Measurements from ENCODE around the gene CHCHD6. TPM values are rescaled to one million over a fixed set of nuclear protein-coding genes. Genes with fewer than 3 reads are reported as not detected.

Gene CHCHD6
- total RNA-seq, 2 experiments from 2014 or later: 15.0 to 16.2 TPM

GRCh38 chr3:126946405-126946804, 242.4 kb downstream of the CHCHD6 start:
- Mint-ChIP-seq H3K4me1 (peaks cover 5% of the 10 kb centered on the region), H3K4me3 (no peak overlapping the region), H3K36me3 (no peaks in the 10 kb centered on the region), H3K27ac (no peak overlapping the region), H3K9me3 (no peaks in the 10 kb centered on the region), H3K27me3 (no peaks in the 10 kb centered on the region)
- no peak for DNase-seq

- no peaks in the 10 kb centered on the region for H3K9me3 Mint-ChIP-seq
- H3K4me3 Mint-ChIP-seq: no peak overlapping the region
- no peak overlapping the region for H3K27ac Mint-ChIP-seq
- H3K36me3 Mint-ChIP-seq: no peaks in the 10 kb centered on the region
- H3K27me3 Mint-ChIP-seq: no peaks in the 10 kb centered on the region
- peaks cover 5% of the 10 kb centered on the region for H3K4me1 Mint-ChIP-seq
- DNase-seq: no peak
Measured at GRCh38 chr3:126947429-126947828, 243.4 kb downstream of the CHCHD6 start.

- no peak overlapping the region for H3K4me3 Mint-ChIP-seq
Measured at GRCh38 chr3:126948980-126949535, 245.0 kb downstream of the CHCHD6 start.

GRCh38 chr3:126951561-126951960, 247.5 kb downstream of the CHCHD6 start:
- Mint-ChIP-seq H3K4me1 (peaks cover 6% of the 10 kb centered on the region), H3K27me3 (no peaks in the 10 kb centered on the region), H3K9me3 (no peaks in the 10 kb centered on the region), H3K4me3 (no peak overlapping the region), H3K36me3 (no peaks in the 10 kb centered on the region), H3K27ac (no peak overlapping the region)
- DNase-seq: no peak

More at GRCh38 chr3:126948980-126949535, 245.0 kb downstream of the CHCHD6 start:
- no peaks in the 10 kb centered on the region for H3K36me3 Mint-ChIP-seq
- H3K4me1 Mint-ChIP-seq: peaks cover 5% of the 10 kb centered on the region
- no peak for DNase-seq
- H3K27ac Mint-ChIP-seq: no peak overlapping the region
- no peaks in the 10 kb centered on the region for H3K27me3 Mint-ChIP-seq
- H3K9me3 Mint-ChIP-seq: no peaks in the 10 kb centered on the region

GRCh38 chr3:126952261-126952982, 248.4 kb downstream of the CHCHD6 start:
- H3K4me1 Mint-ChIP-seq: peaks cover 3% of the 10 kb centered on the region
- no peak overlapping the region for H3K27ac Mint-ChIP-seq
- no peaks in the 10 kb centered on the region for H3K27me3 Mint-ChIP-seq
- no peaks in the 10 kb centered on the region for H3K36me3 Mint-ChIP-seq
- H3K4me3 Mint-ChIP-seq: no peak overlapping the region
- no peaks in the 10 kb centered on the region for H3K9me3 Mint-ChIP-seq
- DNase-seq: no peak

- DNase-seq: no peak
- no peaks in the 10 kb centered on the region for H3K9me3 Mint-ChIP-seq
- H3K27ac Mint-ChIP-seq: no peak overlapping the region
- peaks cover 1% of the 10 kb centered on the region for H3K4me1 Mint-ChIP-seq
- H3K27me3 Mint-ChIP-seq: no peaks in the 10 kb centered on the region
- H3K36me3 Mint-ChIP-seq: no peaks in the 10 kb centered on the region
- no peak overlapping the region for H3K4me3 Mint-ChIP-seq
Measured at GRCh38 chr3:126952983-126953660, 249.1 kb downstream of the CHCHD6 start.

- DNase-seq: no peak
- H3K27me3 Mint-ChIP-seq: no peaks in the 10 kb centered on the region
- H3K4me1 Mint-ChIP-seq: peaks cover 1% of the 10 kb centered on the region
- no peak overlapping the region for H3K4me3 Mint-ChIP-seq
- H3K9me3 Mint-ChIP-seq: no peaks in the 10 kb centered on the region
- H3K36me3 Mint-ChIP-seq: no peaks in the 10 kb centered on the region
- H3K27ac Mint-ChIP-seq: no peak overlapping the region
Measured at GRCh38 chr3:126954141-126954842, 250.3 kb downstream of the CHCHD6 start.

GRCh38 chr3:126955004-126955790, 251.2 kb downstream of the CHCHD6 start:
- H3K27ac Mint-ChIP-seq: no peak overlapping the region
- peaks cover 1% of the 10 kb centered on the region for H3K4me1 Mint-ChIP-seq
- no peak for DNase-seq
- H3K4me3 Mint-ChIP-seq: no peak overlapping the region
- no peaks in the 10 kb centered on the region for H3K27me3 Mint-ChIP-seq
- H3K9me3 Mint-ChIP-seq: no peaks in the 10 kb centered on the region
- no peaks in the 10 kb centered on the region for H3K36me3 Mint-ChIP-seq

GRCh38 chr3:126956361-126956760, 252.3 kb downstream of the CHCHD6 start:
- Mint-ChIP-seq H3K27me3 (no peaks in the 10 kb centered on the region), H3K4me1 (peaks cover 1% of the 10 kb centered on the region), H3K4me3 (no peak overlapping the region), H3K9me3 (no peaks in the 10 kb centered on the region), H3K27ac (no peak overlapping the region), H3K36me3 (no peaks in the 10 kb centered on the region)
- no peak for DNase-seq

- Mint-ChIP-seq H3K36me3 (no peaks in the 10 kb centered on the region), H3K4me3 (no peak overlapping the region), H3K27me3 (no peaks in the 10 kb centered on the region), H3K4me1 (peaks cover 1% of the 10 kb centered on the region), H3K9me3 (no peaks in the 10 kb centered on the region), H3K27ac (no peak overlapping the region)
- DNase-seq: no peak
Measured at GRCh38 chr3:126956866-126957650, 253.0 kb downstream of the CHCHD6 start.

GRCh38 chr3:126957776-126958637, 254.0 kb downstream of the CHCHD6 start:
- Mint-ChIP-seq H3K27me3 (no peaks in the 10 kb centered on the region), H3K9me3 (no peaks in the 10 kb centered on the region), H3K36me3 (no peaks in the 10 kb centered on the region), H3K4me1 (peaks cover 1% of the 10 kb centered on the region), H3K27ac (no peak overlapping the region), H3K4me3 (no peak overlapping the region)
- no peak for DNase-seq

- H3K27ac Mint-ChIP-seq: no peak overlapping the region
- no peak for DNase-seq
- no peaks in the 10 kb centered on the region for H3K9me3 Mint-ChIP-seq
- no peaks in the 10 kb centered on the region for H3K36me3 Mint-ChIP-seq
- peaks cover 1% of the 10 kb centered on the region for H3K4me1 Mint-ChIP-seq
- no peaks in the 10 kb centered on the region for H3K27me3 Mint-ChIP-seq
- H3K4me3 Mint-ChIP-seq: no peak overlapping the region
Measured at GRCh38 chr3:126958638-126959085, 254.6 kb downstream of the CHCHD6 start.

GRCh38 chr3:126959136-126959920, 255.3 kb downstream of the CHCHD6 start:
- no peak for DNase-seq
- Mint-ChIP-seq H3K27me3 (no peaks in the 10 kb centered on the region), H3K27ac (no peak overlapping the region), H3K4me3 (no peak overlapping the region), H3K36me3 (no peaks in the 10 kb centered on the region), H3K9me3 (no peaks in the 10 kb centered on the region), H3K4me1 (peaks cover 1% of the 10 kb centered on the region)
